Measurements from ENCODE around the gene PTPRT. TPM values are rescaled to one million over a fixed set of nuclear protein-coding genes. Genes with fewer than 3 reads are reported as not detected.
"Not testable (repeated sequence)": the region's sequence is repeated elsewhere in the genome, so short reads cannot be mapped to it uniquely, and the experiment has no call there.

PTPRT gene
- total RNA-seq, 2 experiments from 2014 or later: not detected

GRCh38 chr20:43183536-43184070 is 6.1 kb downstream of the PTPRT start:
- no peaks in the 10 kb centered on the region for H3K9me3 Mint-ChIP-seq (ENCODE audit: insufficient read depth)
- no peak overlapping the region for H3K4me3 Mint-ChIP-seq
- POLR2A ChIA-PET: no interaction called here
- no peak overlapping the region for H3K27ac Mint-ChIP-seq
- peaks cover 3% of the 10 kb centered on the region for H3K4me1 Mint-ChIP-seq (ENCODE audit: low read depth)
- CTCF ChIA-PET: no interaction called here
- H3K36me3 Mint-ChIP-seq (ENCODE audit: low read depth): no peaks in the 10 kb centered on the region
- H3K27me3 Mint-ChIP-seq (ENCODE audit: low read depth): peaks cover 15% of the 10 kb centered on the region
- no peak for DNase-seq
- ATAC-seq: no peak

GRCh38 chr20:43178080-43178479 is 11.6 kb downstream of the PTPRT start:
- H3K27me3 Mint-ChIP-seq (ENCODE audit: low read depth): no peaks in the 10 kb centered on the region
- POLR2A ChIA-PET: no interaction called here

GRCh38 chr20:43176726-43177125 is 13.0 kb downstream of the PTPRT start:
- ChIA-PET POLR2A (no interaction called here), CTCF (no interaction called here)
- no peak for ATAC-seq
- Mint-ChIP-seq H3K27ac (no peak overlapping the region), H3K4me3 (no peak overlapping the region), H3K27me3 (ENCODE audit: low read depth) (no peaks in the 10 kb centered on the region), H3K36me3 (ENCODE audit: low read depth) (no peaks in the 10 kb centered on the region), H3K9me3 (ENCODE audit: insufficient read depth) (peaks cover 4% of the 10 kb centered on the region), H3K4me1 (ENCODE audit: low read depth) (no peaks in the 10 kb centered on the region)
- no peak for DNase-seq

More at GRCh38 chr20:43178080-43178479, 11.6 kb downstream of the PTPRT start:
- no peak overlapping the region for H3K4me3 Mint-ChIP-seq
- H3K36me3 Mint-ChIP-seq (ENCODE audit: low read depth): no peaks in the 10 kb centered on the region
- peaks cover 4% of the 10 kb centered on the region for H3K9me3 Mint-ChIP-seq (ENCODE audit: insufficient read depth)
- CTCF ChIA-PET: no interaction called here
- no peaks in the 10 kb centered on the region for H3K4me1 Mint-ChIP-seq (ENCODE audit: low read depth)
- no peak for ATAC-seq
- no peak for DNase-seq
- H3K27ac Mint-ChIP-seq: no peak overlapping the region

GRCh38 chr20:43171930-43172329 is 17.8 kb downstream of the PTPRT start:
- POLR2A ChIA-PET: no interaction called here
- Mint-ChIP-seq H3K27ac (no peak overlapping the region), H3K4me3 (no peak overlapping the region), H3K27me3 (ENCODE audit: low read depth) (no peaks in the 10 kb centered on the region), H3K9me3 (ENCODE audit: insufficient read depth) (peaks cover 4% of the 10 kb centered on the region), H3K36me3 (ENCODE audit: low read depth) (no peaks in the 10 kb centered on the region), H3K4me1 (ENCODE audit: low read depth) (no peaks in the 10 kb centered on the region)
- CTCF ChIA-PET: no interaction called here
- DNase-seq (no peak), ATAC-seq (no peak)

GRCh38 chr20:43170771-43171170 is 18.9 kb downstream of the PTPRT start:
- DNase-seq: no peak
- Mint-ChIP-seq H3K27me3 (ENCODE audit: low read depth) (no peaks in the 10 kb centered on the region), H3K27ac (no peak overlapping the region), H3K36me3 (ENCODE audit: low read depth) (no peaks in the 10 kb centered on the region), H3K4me3 (no peak overlapping the region), H3K4me1 (ENCODE audit: low read depth) (no peaks in the 10 kb centered on the region), H3K9me3 (ENCODE audit: insufficient read depth) (no peaks in the 10 kb centered on the region)
- ATAC-seq: no peak
- ChIA-PET CTCF (no interaction called here), POLR2A (no interaction called here)

GRCh38 chr20:43167615-43168014 is 22.1 kb downstream of the PTPRT start:
- ChIA-PET POLR2A (no interaction called here), CTCF (interaction anchor here (1.2 kb wide), 1 partner anchor 20 kb away, joined by 4 read pairs; no protein-coding TSS in a partner anchor)
- Mint-ChIP-seq H3K36me3 (ENCODE audit: low read depth) (no peaks in the 10 kb centered on the region), H3K4me1 (ENCODE audit: low read depth) (no peaks in the 10 kb centered on the region), H3K27me3 (ENCODE audit: low read depth) (no peaks in the 10 kb centered on the region), H3K9me3 (ENCODE audit: insufficient read depth) (no peaks in the 10 kb centered on the region), H3K4me3 (no peak overlapping the region), H3K27ac (no peak overlapping the region)
- ATAC-seq: no peak
- no peak for DNase-seq

GRCh38 chr20:43167021-43167420 is 22.7 kb downstream of the PTPRT start:
- Mint-ChIP-seq H3K4me1 (ENCODE audit: low read depth) (no peaks in the 10 kb centered on the region), H3K27me3 (ENCODE audit: low read depth) (no peaks in the 10 kb centered on the region), H3K9me3 (ENCODE audit: insufficient read depth) (no peaks in the 10 kb centered on the region), H3K36me3 (ENCODE audit: low read depth) (no peaks in the 10 kb centered on the region), H3K4me3 (no peak overlapping the region), H3K27ac (no peak overlapping the region)
- ATAC-seq (no peak), DNase-seq (no peak)
- ChIA-PET POLR2A (no interaction called here), CTCF (interaction anchor here (1.2 kb wide), 1 partner anchor 20 kb away, joined by 4 read pairs; no protein-coding TSS in a partner anchor)

- ChIA-PET POLR2A (no interaction called here), CTCF (no interaction called here)
- ATAC-seq (no peak), DNase-seq (no peak)
- Mint-ChIP-seq H3K4me3 (no peak overlapping the region), H3K27me3 (ENCODE audit: low read depth) (no peaks in the 10 kb centered on the region), H3K4me1 (ENCODE audit: low read depth) (no peaks in the 10 kb centered on the region), H3K27ac (no peak overlapping the region), H3K9me3 (ENCODE audit: insufficient read depth) (no peaks in the 10 kb centered on the region), H3K36me3 (ENCODE audit: low read depth) (no peaks in the 10 kb centered on the region)
Measured at GRCh38 chr20:43165611-43166010, 24.1 kb downstream of the PTPRT start.

GRCh38 chr20:43164736-43165135 is 25.0 kb downstream of the PTPRT start:
- H3K27ac Mint-ChIP-seq; H3K4me1 Mint-ChIP-seq (ENCODE audit: low read depth); ATAC-seq; H3K9me3 Mint-ChIP-seq (ENCODE audit: insufficient read depth); DNase-seq; CTCF ChIA-PET; H3K4me3 Mint-ChIP-seq; H3K27me3 Mint-ChIP-seq (ENCODE audit: low read depth); H3K36me3 Mint-ChIP-seq (ENCODE audit: low read depth); POLR2A ChIA-PET: not testable (repeated sequence)

- no peaks in the 10 kb centered on the region for H3K36me3 Mint-ChIP-seq (ENCODE audit: low read depth)
- no peak for DNase-seq
- ChIA-PET POLR2A (no interaction called here), CTCF (no interaction called here)
- H3K4me1 Mint-ChIP-seq (ENCODE audit: low read depth): no peaks in the 10 kb centered on the region
- ATAC-seq: no peak
- no peaks in the 10 kb centered on the region for H3K9me3 Mint-ChIP-seq (ENCODE audit: insufficient read depth)
- H3K4me3 Mint-ChIP-seq: no peak overlapping the region
- no peak overlapping the region for H3K27ac Mint-ChIP-seq
- H3K27me3 Mint-ChIP-seq (ENCODE audit: low read depth): no peaks in the 10 kb centered on the region
Measured at GRCh38 chr20:43161716-43162115, 28.0 kb downstream of the PTPRT start.

GRCh38 chr20:43160941-43161340 is 28.8 kb downstream of the PTPRT start:
- no peaks in the 10 kb centered on the region for H3K27me3 Mint-ChIP-seq (ENCODE audit: low read depth)
- CTCF ChIA-PET: no interaction called here
- ATAC-seq: no peak
- no peak for DNase-seq
- H3K27ac Mint-ChIP-seq: no peak overlapping the region
- no peaks in the 10 kb centered on the region for H3K4me1 Mint-ChIP-seq (ENCODE audit: low read depth)
- H3K9me3 Mint-ChIP-seq (ENCODE audit: insufficient read depth): no peaks in the 10 kb centered on the region
- no peaks in the 10 kb centered on the region for H3K36me3 Mint-ChIP-seq (ENCODE audit: low read depth)
- H3K4me3 Mint-ChIP-seq: no peak overlapping the region
- POLR2A ChIA-PET: no interaction called here

GRCh38 chr20:43159994-43160393 is 29.7 kb downstream of the PTPRT start:
- POLR2A ChIA-PET: no interaction called here
- H3K27ac Mint-ChIP-seq: no peak overlapping the region
- DNase-seq (no peak), ATAC-seq (no peak)
- H3K4me1 Mint-ChIP-seq (ENCODE audit: low read depth): no peaks in the 10 kb centered on the region
- H3K27me3 Mint-ChIP-seq (ENCODE audit: low read depth): no peaks in the 10 kb centered on the region
- H3K36me3 Mint-ChIP-seq (ENCODE audit: low read depth): no peaks in the 10 kb centered on the region
- H3K9me3 Mint-ChIP-seq (ENCODE audit: insufficient read depth): no peaks in the 10 kb centered on the region
- CTCF ChIA-PET: no interaction called here
- no peak overlapping the region for H3K4me3 Mint-ChIP-seq

GRCh38 chr20:43155366-43156100 is 34.2 kb downstream of the PTPRT start:
- ATAC-seq: no peak
- no peaks in the 10 kb centered on the region for H3K36me3 Mint-ChIP-seq (ENCODE audit: low read depth)
- no peak overlapping the region for H3K4me3 Mint-ChIP-seq
- no peak overlapping the region for H3K27ac Mint-ChIP-seq
- ChIA-PET POLR2A (no interaction called here), CTCF (no interaction called here)
- H3K9me3 Mint-ChIP-seq (ENCODE audit: insufficient read depth): no peaks in the 10 kb centered on the region
- no peaks in the 10 kb centered on the region for H3K27me3 Mint-ChIP-seq (ENCODE audit: low read depth)
- no peak for DNase-seq
- H3K4me1 Mint-ChIP-seq (ENCODE audit: low read depth): no peaks in the 10 kb centered on the region

All from activated CD8-positive, alpha-beta T cell treated with anti-CD3 and anti-CD28 coated beads, Interleukin-2, amount 10 ng/mL, durations not matched to agents 7 days and 5 days (primary cell).